GM21515 (cell line): Measurements from ENCODE around the gene LRRC56.

Experiments
- ATAC-seq: cut with Tn5 transposase; IDR thresholded peaks from one replicate; pipeline ENCODE4 v1.9.1; 2021; ENCODE audit not compliant: unreplicated experiment

LRRC56 gene

GRCh38 chr11:520428-521176 is 16.7 kb upstream of the LRRC56 start:
- no peak for ATAC-seq

GRCh38 chr11:521177-521688 is 16.1 kb upstream of the LRRC56 start:
- ATAC-seq = no peak

- no peak for ATAC-seq
These were observed 11.1 kb upstream of the LRRC56 start for GRCh38 chr11:526192-526591.

- ATAC-seq = no peak
These were observed 9.0 kb upstream of the LRRC56 start for GRCh38 chr11:528166-528814.

GRCh38 chr11:528815-529727 is 8.3 kb upstream of the LRRC56 start:
- ATAC-seq = no peak

GRCh38 chr11:529728-530411 is 7.5 kb upstream of the LRRC56 start:
- no peak for ATAC-seq

GRCh38 chr11:530960-531831 is 6.1 kb upstream of the LRRC56 start:
- no peak for ATAC-seq

- no peak for ATAC-seq
These were observed 5.3 kb upstream of the LRRC56 start for GRCh38 chr11:531919-532526.

GRCh38 chr11:532527-532985 is 4.8 kb upstream of the LRRC56 start:
- ATAC-seq = no peak

- no peak for ATAC-seq
These were observed 4.2 kb upstream of the LRRC56 start for GRCh38 chr11:532986-533585.

GRCh38 chr11:533586-534395 is 3.5 kb upstream of the LRRC56 start:
- ATAC-seq = no peak

GRCh38 chr11:534396-535209 is 2.7 kb upstream of the LRRC56 start:
- no peak for ATAC-seq

- no peak for ATAC-seq
These were observed 2.2 kb upstream of the LRRC56 start for GRCh38 chr11:535210-535518.

- peak; percentile 68 for ATAC-seq
These were observed 1.5 kb upstream of the LRRC56 start, which contains the start of gene HRAS for GRCh38 chr11:535519-536454. HRAS (minus strand) TSS chr11:535576.

- no peak for ATAC-seq
These were observed 499 bp downstream of the LRRC56 start for GRCh38 chr11:537622-538430.
